DOHH2 (cell line): ENCODE results near the gene ADCY3.

Source experiments
- H3F3A ChIP-seq: fragments of 200-600 bp; sonication (generic), shearing (Covaris generic); 2 replicates; pipeline ENCODE4 v1.6.0; 2016; ENCODE audit warnings: antibody characterized with exemption, mild to moderate bottlenecking; ENCODE audit not compliant: control insufficient read depth, insufficient read depth
- H3K27ac ChIP-seq: fragments of 200-600 bp; sonication (generic); 2 replicates; pipeline ENCODE4 v1.5.1; 2014; ENCODE audit warnings: low read depth, mild to moderate bottlenecking, low read length, moderate library complexity
- H3K27me3 ChIP-seq: fragments of 200-600 bp; sonication (generic); 2 replicates; pipeline ENCODE4 v1.6.1; 2014; ENCODE audit warnings: mild to moderate bottlenecking, low read length, mixed read lengths; ENCODE audit not compliant: control insufficient read depth
- H3K36me3 ChIP-seq: fragments of 200-600 bp; sonication (generic); 2 replicates; pipeline ENCODE4 v1.6.1; 2014; ENCODE audit warnings: mild to moderate bottlenecking, low read length, moderate library complexity, mixed read lengths; ENCODE audit not compliant: control insufficient read depth
- H3K4me1 ChIP-seq: fragments of 200-600 bp; sonication (generic); 2 replicates; pipeline ENCODE4 v1.6.1; 2014; ENCODE audit warnings: mild to moderate bottlenecking, low read length, mixed read lengths; ENCODE audit not compliant: control insufficient read depth
- H3K4me2 ChIP-seq: fragments of 200-600 bp; sonication (generic); 2 replicates; pipeline ENCODE4 v1.6.0; 2014; ENCODE audit warnings: mild to moderate bottlenecking, low read length, moderate library complexity
- H3K4me3 ChIP-seq: fragments of 200-600 bp; sonication (generic); 2 replicates; pipeline ENCODE4 v1.5.1; 2014; ENCODE audit warnings: mild to moderate bottlenecking, low read length, mixed read lengths
- H3K79me2 ChIP-seq: fragments of 200-600 bp; sonication (generic); 2 replicates; pipeline ENCODE4 v1.6.1; 2014; ENCODE audit warnings: mild to moderate bottlenecking, low read length, mixed read lengths; ENCODE audit not compliant: control insufficient read depth
- H3K9me2 ChIP-seq: fragments of 200-600 bp; sonication (generic); replicated peaks from 2 replicates; pipeline ENCODE4 v1.6.1; 2014; ENCODE audit warnings: mild to moderate bottlenecking, low read length, mixed read lengths; ENCODE audit not compliant: control insufficient read depth
- H3K9me3 ChIP-seq: fragments of 200-600 bp; sonication (generic); 2 replicates; pipeline ENCODE4 v1.6.1; 2014; ENCODE audit warnings: antibody characterized with exemption, low read length, mixed read lengths; ENCODE audit not compliant: control insufficient read depth, insufficient read depth
- H4K20me1 ChIP-seq: fragments of 200-600 bp; sonication (generic); 2 replicates; pipeline ENCODE4 v1.6.0; 2014; ENCODE audit warnings: low read depth, mild to moderate bottlenecking, antibody characterized with exemption, low read length, moderate library complexity; ENCODE audit not compliant: control insufficient read depth, insufficient read depth
- CTCF ChIP-seq: fragments of 200-600 bp; sonication (generic); IDR thresholded peaks from one replicate; pipeline ENCODE4 v1.5.1; 2014; ENCODE audit warnings: antibody characterized with exemption, mild to moderate bottlenecking, low read depth, low read length; ENCODE audit not compliant: poor library complexity, severe bottlenecking
- EZH2phosphoT487 ChIP-seq: fragments of 200-600 bp; sonication (generic); IDR thresholded peaks from 2 replicates; pipeline ENCODE4 v1.6.1; 2017; ENCODE audit warnings: borderline replicate concordance, mild to moderate bottlenecking, antibody characterized with exemption, low read length, moderate library complexity, mixed read lengths

ADCY3 gene

GRCh38 chr2:24877067-24877466, 43.0 kb downstream of the ADCY3 start:
- no peaks in the 10 kb centered on the region for H3K9me2 ChIP-seq
- no peaks in the 10 kb centered on the region for H3K9me3 ChIP-seq
- peaks cover 19% of the 10 kb centered on the region for H3K4me1 ChIP-seq
- peaks cover 14% of the 10 kb centered on the region for H3K36me3 ChIP-seq
- H3K27ac ChIP-seq = no peak overlapping the region
- TF ChIP-seq EZH2phosphoT487 = no peak
- no peak overlapping the region for H3K4me3 ChIP-seq
- H3F3A ChIP-seq = no peaks in the 10 kb centered on the region
- H3K4me2 ChIP-seq = no peak overlapping the region
- H3K27me3 ChIP-seq = no peaks in the 10 kb centered on the region
- peaks cover 72% of the 10 kb centered on the region for H3K79me2 ChIP-seq
- peaks cover 9% of the 10 kb centered on the region; the same call in 1 of the 2 replicates for H4K20me1 ChIP-seq

GRCh38 chr2:24875901-24876300, 44.1 kb downstream of the ADCY3 start:
- peaks cover 8% of the 10 kb centered on the region for H3K4me1 ChIP-seq
- H3K4me2 ChIP-seq = no peak overlapping the region
- H3K9me2 ChIP-seq = no peaks in the 10 kb centered on the region
- no peaks in the 10 kb centered on the region for H3F3A ChIP-seq
- no peaks in the 10 kb centered on the region for H3K27me3 ChIP-seq
- H3K4me3 ChIP-seq = no peak overlapping the region
- H3K79me2 ChIP-seq = peaks cover 61% of the 10 kb centered on the region
- H3K36me3 ChIP-seq = peaks cover 17% of the 10 kb centered on the region
- H3K9me3 ChIP-seq = no peaks in the 10 kb centered on the region
- no peak overlapping the region for H3K27ac ChIP-seq
- no peak for TF ChIP-seq CTCF
- TF ChIP-seq EZH2phosphoT487 = no peak
- peaks cover 5% of the 10 kb centered on the region; the same call in 1 of the 2 replicates for H4K20me1 ChIP-seq

GRCh38 chr2:24875272-24875671, 44.8 kb downstream of the ADCY3 start:
- Histone ChIP-seq H3K4me1 (peaks cover 7% of the 10 kb centered on the region; the same call in 1 of the 2 replicates), H3K9me3 (no peaks in the 10 kb centered on the region)
- TF ChIP-seq CTCF (no peak), EZH2phosphoT487 (no peak)

GRCh38 chr2:24874035-24874434, 46.0 kb downstream of the ADCY3 start:
- no peaks in the 10 kb centered on the region for H3K4me1 ChIP-seq
- peaks cover 27% of the 10 kb centered on the region for H3K36me3 ChIP-seq
- no peak for TF ChIP-seq EZH2phosphoT487
- no peak for TF ChIP-seq CTCF
- H3F3A ChIP-seq = no peaks in the 10 kb centered on the region
- no peak overlapping the region for H3K4me3 ChIP-seq
- no peaks in the 10 kb centered on the region for H3K9me3 ChIP-seq
- H3K27ac ChIP-seq = no peak overlapping the region
- H3K79me2 ChIP-seq = peaks cover 45% of the 10 kb centered on the region
- no peaks in the 10 kb centered on the region for H3K9me2 ChIP-seq
- no peaks in the 10 kb centered on the region for H3K27me3 ChIP-seq
- H4K20me1 ChIP-seq = peaks cover 5% of the 10 kb centered on the region; the same call in 1 of the 2 replicates
- H3K4me2 ChIP-seq = no peak overlapping the region

More at GRCh38 chr2:24875272-24875671, 44.8 kb downstream of the ADCY3 start:
- peaks cover 5% of the 10 kb centered on the region; the same call in 1 of the 2 replicates for H4K20me1 ChIP-seq
- no peaks in the 10 kb centered on the region for H3F3A ChIP-seq
- H3K79me2 ChIP-seq = peaks cover 56% of the 10 kb centered on the region
- H3K4me2 ChIP-seq = no peak overlapping the region
- H3K9me2 ChIP-seq = no peaks in the 10 kb centered on the region
- H3K36me3 ChIP-seq = peaks cover 23% of the 10 kb centered on the region
- H3K4me3 ChIP-seq = no peak overlapping the region
- H3K27ac ChIP-seq = no peak overlapping the region
- H3K27me3 ChIP-seq = no peaks in the 10 kb centered on the region
